Spleen (tissue), 7 donors: ENCODE data around the gene UBAP2L.

ENCODE experiments used
- POLR2A ChIP-seq, 3 donors: fragments of 450-650 bp; IDR thresholded peaks; one replicate each; pipeline ENCODE4 v1.5.1; 2017; ENCODE audit warnings: antibody characterized with exemption in 3 of 3, mild to moderate bottlenecking in 1 of 3
- POLR2AphosphoS5 ChIP-seq, 3 donors: sonication (generic); formaldehyde crosslinking; IDR thresholded peaks; one replicate each; pipeline ENCODE4 v1.5.1; 2017; ENCODE audit warnings: antibody characterized with exemption in 3 of 3
- TF ChIP-seq, protein P1 (sequence below), 11 experiments: fragments of 200-600 bp in 7 of 11; fragments of 450-650 bp in 4 of 11; sonication (generic) in 4 of 11; IDR thresholded peaks in 8 of 11; conservative IDR thresholded peaks in 3 of 11; 1 replicate in 7 of 11; 2 replicates in 4 of 11; pipeline versions ENCODE4 v1.4.0 to v1.8.0; 2016 to 2021; ENCODE audit warnings: antibody characterized with exemption in 11 of 11, inconsistent platforms in 4 of 11, mild to moderate bottlenecking in 1 of 11
- donor health status: DM: no; HTN: no; CAD: no; lungs with moderate emphysema.
- donor health status: DM: no; HTN: no; CAD: no.
- donor health status: DM: no; HTN: no; CAD: no.

DNA sequence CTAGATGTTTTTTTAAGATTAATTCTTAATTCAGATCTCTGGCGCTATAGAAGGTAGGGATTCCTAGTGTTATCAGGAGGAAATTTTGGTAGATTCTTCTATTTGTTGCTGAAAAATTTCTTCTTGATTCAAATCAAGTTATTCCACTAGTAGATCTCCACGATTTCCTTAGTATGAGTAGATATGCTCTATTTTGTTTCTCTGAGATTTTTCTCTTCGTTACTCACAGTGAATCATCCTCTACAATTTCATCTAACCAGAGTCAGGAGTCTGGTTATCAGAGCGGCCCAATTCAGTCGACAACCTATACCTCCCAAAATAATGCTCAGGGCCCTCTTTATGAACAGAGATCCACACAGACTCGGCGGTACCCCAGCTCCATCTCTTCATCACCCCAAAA is 32.9 kb downstream of the UBAP2L start:
- TF ChIP-seq POLR2A (IDR thresholded peaks at IDR 0.05) (no peak), POLR2AphosphoS5 (IDR thresholded peaks at IDR 0.05) (no peak)
- TF ChIP-seq, protein P1, sequence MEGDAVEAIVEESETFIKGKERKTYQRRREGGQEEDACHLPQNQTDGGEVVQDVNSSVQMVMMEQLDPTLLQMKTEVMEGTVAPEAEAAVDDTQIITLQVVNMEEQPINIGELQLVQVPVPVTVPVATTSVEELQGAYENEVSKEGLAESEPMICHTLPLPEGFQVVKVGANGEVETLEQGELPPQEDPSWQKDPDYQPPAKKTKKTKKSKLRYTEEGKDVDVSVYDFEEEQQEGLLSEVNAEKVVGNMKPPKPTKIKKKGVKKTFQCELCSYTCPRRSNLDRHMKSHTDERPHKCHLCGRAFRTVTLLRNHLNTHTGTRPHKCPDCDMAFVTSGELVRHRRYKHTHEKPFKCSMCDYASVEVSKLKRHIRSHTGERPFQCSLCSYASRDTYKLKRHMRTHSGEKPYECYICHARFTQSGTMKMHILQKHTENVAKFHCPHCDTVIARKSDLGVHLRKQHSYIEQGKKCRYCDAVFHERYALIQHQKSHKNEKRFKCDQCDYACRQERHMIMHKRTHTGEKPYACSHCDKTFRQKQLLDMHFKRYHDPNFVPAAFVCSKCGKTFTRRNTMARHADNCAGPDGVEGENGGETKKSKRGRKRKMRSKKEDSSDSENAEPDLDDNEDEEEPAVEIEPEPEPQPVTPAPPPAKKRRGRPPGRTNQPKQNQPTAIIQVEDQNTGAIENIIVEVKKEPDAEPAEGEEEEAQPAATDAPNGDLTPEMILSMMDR (IDR thresholded peaks at IDR 0.05 in 8 of 11, conservative IDR thresholded peaks at IDR 0.05 in 3 of 11) = no peak
